GM19035 (cell line): Measurements from ENCODE around the gene ACAN.

Source experiments
- ATAC-seq: cut with Tn5 transposase; IDR thresholded peaks from one replicate; pipeline ENCODE4 v1.9.1; 2021; ENCODE audit not compliant: unreplicated experiment

Gene ACAN

DNA sequence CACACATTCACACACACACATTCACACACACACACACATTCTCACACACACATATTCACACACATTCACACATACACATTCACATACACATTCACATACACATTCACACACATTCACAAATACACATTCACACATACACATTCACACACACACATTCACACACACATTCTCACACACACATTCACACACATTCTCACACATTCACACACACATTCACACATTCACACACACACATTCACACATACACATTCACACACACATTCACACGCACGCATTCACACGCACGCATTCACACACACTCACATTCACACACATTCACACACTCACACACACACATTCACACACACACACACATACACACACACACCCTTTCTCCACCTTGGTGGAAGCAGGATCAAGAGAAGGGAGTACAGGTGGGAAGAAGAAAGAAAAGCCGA is 97.8 kb downstream of the ACAN start:
- no peak for ATAC-seq

GRCh38 chr15:88901508-88902220 is 98.4 kb downstream of the ACAN start:
- ATAC-seq = no peak

GRCh38 chr15:88902221-88902835 is 99.1 kb downstream of the ACAN start:
- ATAC-seq = no peak

DNA sequence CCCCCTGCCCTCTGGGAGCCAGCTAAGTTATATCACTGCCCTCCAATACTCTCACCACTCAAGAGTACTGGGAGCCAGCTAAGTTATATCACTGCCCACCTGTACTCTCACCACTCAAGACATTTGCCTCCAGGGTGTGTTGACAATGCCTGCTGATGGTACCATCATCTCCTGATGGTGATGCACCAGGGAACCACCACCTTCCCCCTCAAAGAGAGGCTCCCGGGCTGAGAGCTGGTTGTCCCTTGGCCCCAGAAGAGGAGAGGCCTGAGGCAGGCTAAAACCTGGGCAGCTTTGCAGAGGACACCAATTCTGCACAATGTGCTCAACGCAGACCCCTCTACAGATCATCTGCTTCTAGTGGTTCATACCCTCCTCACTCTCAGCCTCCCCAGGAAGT is 99.6 kb downstream of the ACAN start:
- ATAC-seq = no peak

DNA sequence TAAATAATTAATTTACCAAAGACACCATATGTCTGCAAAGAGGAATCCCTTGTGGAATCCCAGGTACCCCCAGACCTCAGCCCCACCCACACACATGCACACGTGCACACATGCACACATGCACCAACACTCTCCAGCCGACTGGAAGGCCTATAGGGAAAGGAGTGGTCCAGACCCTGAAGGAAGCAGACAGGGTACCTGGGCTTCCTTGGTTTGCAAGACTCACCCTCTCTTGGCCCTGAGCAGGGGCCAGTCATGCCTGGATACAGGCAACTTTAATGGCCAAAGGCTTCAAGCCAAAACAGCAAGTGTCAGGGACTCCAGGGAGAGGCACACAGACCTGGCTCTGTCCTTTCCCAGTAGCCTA is 101.0 kb downstream of the ACAN start:
- ATAC-seq = no peak

DNA sequence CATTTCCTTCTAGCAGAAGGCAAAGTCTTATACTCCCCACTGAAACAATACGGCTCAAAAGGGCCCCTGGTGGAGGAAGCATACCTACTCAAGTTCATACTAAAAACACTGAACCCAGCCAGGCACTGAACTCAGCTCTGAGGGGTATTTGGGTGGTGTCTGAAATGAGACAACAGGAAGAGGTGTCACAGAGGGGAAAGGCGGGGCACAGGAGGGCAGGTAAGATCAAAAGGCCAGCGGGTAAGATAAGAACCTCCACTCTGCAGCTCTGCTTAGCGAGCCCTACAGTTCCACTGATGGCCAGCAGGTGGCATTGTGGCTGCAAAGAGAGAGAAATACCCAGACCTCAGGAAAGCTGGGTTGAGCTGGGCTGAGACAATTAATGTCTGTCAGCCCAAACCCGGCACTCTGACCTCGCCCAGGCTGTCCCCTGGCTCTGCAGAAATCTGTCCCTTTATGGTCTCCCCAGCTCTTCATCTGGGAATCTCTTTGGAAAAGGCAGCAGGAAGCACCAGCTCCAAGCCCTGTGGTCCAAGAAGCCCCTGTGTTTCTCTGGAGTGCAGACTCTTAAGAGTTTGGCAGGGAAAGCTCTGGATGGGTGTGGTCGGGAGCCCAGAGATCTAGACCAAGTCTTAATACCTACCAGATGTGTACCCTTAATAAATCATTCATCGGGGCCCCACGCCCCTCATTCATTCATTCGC is 101.5 kb downstream of the ACAN start:
- peak; percentile 87 for ATAC-seq

DNA sequence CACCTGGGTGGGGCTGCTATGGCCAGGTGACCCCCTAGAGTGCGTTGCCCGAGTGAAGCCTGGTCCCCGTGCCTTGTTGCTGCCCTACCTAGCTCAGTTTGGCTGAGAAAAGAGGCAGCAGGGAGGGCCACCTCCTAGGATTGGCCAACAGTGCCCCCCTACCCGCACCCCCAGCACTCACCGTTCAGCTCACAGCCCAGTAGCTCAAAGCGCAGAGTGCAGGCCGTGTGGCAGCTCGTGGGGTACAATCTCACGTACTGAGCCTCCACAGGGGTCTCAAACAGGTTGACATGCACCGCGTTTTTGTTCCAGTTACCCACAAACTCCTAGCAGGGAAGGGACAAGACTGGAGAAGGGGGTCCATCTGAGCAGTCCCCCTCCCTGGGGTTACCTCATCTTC is 102.3 kb downstream of the ACAN start:
- no peak for ATAC-seq

GRCh38 chr15:88906130-88906529 is 102.9 kb downstream of the ACAN start:
- ATAC-seq = no peak

DNA sequence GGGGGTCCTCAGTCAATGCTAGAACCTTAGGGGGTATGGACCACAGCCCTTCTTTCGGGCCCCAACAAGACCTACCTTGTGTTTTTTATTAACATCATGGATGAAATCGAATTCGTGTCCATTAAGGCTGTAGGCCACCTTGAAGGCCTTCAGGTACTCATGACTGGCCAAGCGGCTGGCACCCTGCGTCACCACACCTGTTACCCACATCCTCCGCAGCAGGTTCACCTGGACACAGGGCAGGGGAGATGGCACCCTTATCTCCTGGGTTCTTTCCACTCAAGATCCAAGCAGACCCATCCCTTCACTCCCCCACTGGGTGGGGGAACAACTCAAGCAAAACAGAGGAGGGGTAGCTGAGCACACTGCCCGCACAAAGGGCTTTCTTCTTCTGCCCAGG is 103.3 kb downstream of the ACAN start:
- no peak for ATAC-seq

DNA sequence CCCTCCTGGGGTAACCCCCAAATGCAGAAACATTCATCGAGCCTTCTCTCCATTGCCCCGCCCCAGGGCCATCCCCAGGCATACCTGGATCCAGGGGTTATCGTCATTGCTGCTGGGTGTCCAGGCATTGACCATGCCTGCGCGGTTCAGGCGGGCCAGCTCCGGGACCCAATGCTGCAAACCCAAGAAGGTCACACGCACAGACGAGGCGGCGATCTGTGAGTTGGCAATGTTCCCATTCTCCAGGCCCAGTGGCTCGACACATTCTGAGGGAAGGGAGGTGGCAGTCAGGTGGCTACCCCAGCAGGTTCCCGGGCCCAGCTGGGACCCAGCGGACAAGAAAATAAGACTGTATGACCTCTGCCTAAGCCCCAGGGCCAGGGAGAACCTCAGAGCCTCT is 103.9 kb downstream of the ACAN start:
- no peak for ATAC-seq

DNA sequence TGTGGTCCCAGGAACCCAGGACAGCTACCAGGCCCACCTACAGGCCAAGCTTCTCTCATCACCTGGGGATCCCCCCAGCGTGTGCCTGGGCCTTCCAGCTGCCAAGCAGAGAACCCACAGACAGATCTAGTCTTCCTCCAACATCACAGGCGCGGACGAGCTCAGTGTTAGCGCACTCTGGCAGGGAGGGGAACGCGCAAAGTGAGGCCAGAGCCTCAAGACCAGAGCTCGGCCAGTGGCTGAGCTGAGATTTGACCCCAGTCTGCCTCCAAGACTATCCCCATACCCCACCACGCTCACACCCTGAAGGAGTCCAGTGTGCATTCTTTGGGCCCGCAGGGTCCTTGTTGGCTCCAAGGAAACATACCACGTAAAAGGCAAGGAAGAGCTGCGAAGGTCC is 104.9 kb downstream of the ACAN start:
- no peak for ATAC-seq

DNA sequence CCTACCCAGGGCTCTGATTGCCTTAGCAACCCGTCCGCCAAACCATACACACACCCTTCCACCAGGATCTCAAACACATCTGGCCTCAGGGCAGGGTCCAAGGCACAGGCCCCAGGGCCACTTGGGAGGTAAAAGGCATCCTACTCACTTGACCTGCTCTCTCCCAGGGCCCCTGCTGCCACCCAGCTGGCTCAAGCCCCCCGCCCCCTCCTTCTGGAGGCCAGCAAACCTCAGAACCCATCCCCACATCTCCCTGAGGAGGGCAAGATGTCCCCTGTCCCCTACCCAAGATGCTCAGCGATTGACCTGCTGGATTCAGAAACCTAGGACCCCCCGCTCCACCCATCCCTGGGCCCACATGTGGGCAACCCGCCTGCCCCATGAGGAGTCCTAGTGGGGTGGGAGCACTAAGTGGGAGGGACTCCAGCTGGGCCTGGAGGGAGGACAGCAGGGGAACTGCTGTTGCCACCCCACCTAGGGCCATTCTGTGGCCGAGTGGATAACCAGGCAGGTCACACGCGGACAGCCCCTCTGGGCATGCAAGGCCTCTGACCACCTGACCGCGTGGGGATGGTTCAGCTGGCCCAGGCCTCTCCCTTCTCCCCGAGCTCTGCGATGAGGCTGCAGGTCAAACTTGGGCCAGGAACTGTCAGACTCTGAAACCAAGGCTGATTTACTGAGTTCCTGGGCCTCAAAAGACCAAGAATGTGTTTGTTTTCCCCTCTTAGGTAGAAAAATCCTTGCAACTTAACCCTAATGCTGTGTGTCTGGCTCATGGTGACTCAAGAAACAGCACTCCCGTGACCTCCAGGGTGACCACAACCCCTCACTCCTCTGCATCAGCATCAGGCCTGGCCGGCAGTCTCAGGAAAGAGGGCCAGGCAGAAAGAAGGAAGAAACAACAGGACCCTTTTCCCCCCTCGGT is 105.7 kb downstream of the ACAN start:
- ATAC-seq = no peak

- ATAC-seq = no peak
Measured at GRCh38 chr15:88909956-88910831, 107.0 kb downstream of the ACAN start.

DNA sequence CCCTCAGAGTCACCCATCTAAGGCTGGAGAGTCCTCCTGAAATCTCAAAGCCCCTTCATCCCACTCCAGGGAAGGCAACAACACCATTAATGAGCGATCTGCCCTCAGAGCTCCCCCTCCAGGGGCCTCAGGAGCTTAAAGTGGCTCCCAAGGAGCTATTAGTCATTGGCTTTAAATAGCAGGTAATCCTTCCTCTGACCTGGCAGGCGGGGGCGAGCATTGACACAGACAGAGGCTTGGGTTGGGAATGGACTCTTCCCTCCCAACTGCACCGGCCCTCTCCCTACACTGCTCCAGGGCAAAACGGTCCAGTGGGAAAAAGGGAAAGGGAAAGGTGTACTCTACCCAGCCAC is 108.5 kb downstream of the ACAN start:
- ATAC-seq = no peak

GRCh38 chr15:88912500-88912921 is 109.3 kb downstream of the ACAN start:
- no peak for ATAC-seq

DNA sequence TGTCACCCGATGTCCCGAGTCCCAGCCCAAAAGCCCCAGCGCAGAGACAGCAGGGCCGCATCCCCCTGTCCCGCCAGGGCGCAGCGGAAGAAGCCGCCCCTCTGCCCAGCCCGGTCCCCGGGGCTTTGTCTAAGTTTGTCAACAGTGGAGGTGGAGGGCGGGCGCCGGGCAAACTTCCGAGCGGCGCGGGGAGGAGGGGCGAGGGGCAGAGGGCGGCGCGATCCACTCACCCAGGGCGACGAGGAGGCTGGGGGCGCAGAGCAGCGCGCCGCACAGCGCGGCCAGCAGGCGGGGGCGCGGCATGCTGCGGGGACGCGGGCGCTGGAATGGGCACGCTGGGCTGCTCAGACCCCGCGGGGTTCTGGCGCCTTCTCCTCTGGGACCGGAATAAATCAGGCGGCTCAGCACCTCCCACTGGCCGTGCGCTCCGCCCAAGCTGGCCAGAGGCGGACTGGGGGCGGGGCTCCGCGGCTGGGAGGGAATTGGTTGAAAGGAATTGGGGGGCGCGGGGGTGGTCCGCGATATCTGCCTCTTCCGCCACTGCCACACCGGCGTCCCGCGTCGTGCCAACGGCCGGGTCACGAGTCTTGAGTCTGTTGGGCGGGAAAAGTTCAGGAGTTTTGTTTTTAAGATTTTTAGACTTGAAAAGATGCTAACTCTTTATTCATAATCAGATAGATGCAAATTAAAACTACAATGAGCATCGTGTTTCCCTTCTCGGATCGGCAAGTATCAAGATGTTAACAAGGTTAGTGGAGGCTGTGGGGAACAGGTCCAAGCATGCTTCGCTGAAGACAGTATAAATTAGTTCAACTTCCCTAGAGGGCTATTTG is 110.0 kb downstream of the ACAN start, which contains the start of gene MFGE8:
Gene MFGE8, minus strand, starts transcription at position 363 of the 833 bp plus-strand sequence. Its CDS starts 60 bp downstream, at position 303.
- ATAC-seq = peak; percentile 87

- no peak for ATAC-seq
Measured at GRCh38 chr15:88913850-88914169, 110.6 kb downstream of the ACAN start.

GRCh38 chr15:88915354-88915753 is 112.1 kb downstream of the ACAN start:
- no peak for ATAC-seq

GRCh38 chr15:88917760-88918159 is 114.5 kb downstream of the ACAN start:
- ATAC-seq = no peak
